GM23338 (cell line): Measurements from ENCODE around the gene EMD. TPM values are rescaled to one million over a fixed set of nuclear protein-coding genes. Genes with fewer than 3 reads are reported as not detected.

Source experiments
- CREB1 ChIP-seq: fragments of 250-450 bp; sonication (Bioruptor Pico); IDR thresholded peaks from 2 replicates; pipeline ENCODE4 v1.5.0; 2020; ENCODE audit warnings: low read depth, mild to moderate bottlenecking, moderate library complexity
- CTCF ChIP-seq, 2 experiments: fragments of 200-600 bp in 1 of 2; sonication (generic) in 1 of 2; conservative IDR thresholded peaks; 2 replicates each; pipeline versions ENCODE4 v1.5.1 to v1.6.1; 2016 to 2017; ENCODE audit warnings: antibody characterized with exemption in 2 of 2, low read depth in 2 of 2, mild to moderate bottlenecking in 2 of 2, moderate library complexity in 1 of 2
- EZH2 ChIP-seq: fragments of 200-600 bp; sonication (generic); IDR thresholded peaks from one replicate; pipeline ENCODE4 v1.8.0; 2017; ENCODE audit warnings: antibody characterized with exemption, mild to moderate bottlenecking, low read depth; ENCODE audit not compliant: unreplicated experiment
- EZH2phosphoT487 ChIP-seq: fragments of 200-600 bp; sonication (generic); IDR thresholded peaks from one replicate; pipeline ENCODE4 v1.8.1; 2018; ENCODE audit warnings: antibody characterized with exemption; ENCODE audit not compliant: unreplicated experiment
- NANOG ChIP-seq: IDR thresholded peaks from 2 replicates; pipeline ENCODE4 v1.6.1; 2016; ENCODE audit warnings: antibody characterized with exemption, borderline replicate concordance
- POLR2AphosphoS5 ChIP-seq: IDR thresholded peaks from 2 replicates; pipeline ENCODE4 v1.6.1; 2016; ENCODE audit warnings: antibody characterized with exemption, low read depth
- ZNF114 ChIP-seq: fragments of 250-450 bp; sonication (Bioruptor Pico); IDR thresholded peaks from 2 replicates; pipeline ENCODE4 v1.5.0; 2020; ENCODE audit warnings: mild to moderate bottlenecking, moderate library complexity
- ZNF331 ChIP-seq: fragments of 250-450 bp; sonication (Bioruptor Pico); IDR thresholded peaks from 2 replicates; pipeline ENCODE4 v1.5.0; 2020; ENCODE audit warnings: low read depth, mild to moderate bottlenecking, moderate library complexity
- polyA plus RNA-seq: library from polyadenylated mRNA; unstranded; fragments of >200 nt; fragmentation: Nextera tagmentation; extraction: Ambion mirVana; gene quantifications from 2 replicates; pipeline ENCODE4 v1.2.1, GENCODE V29; 2016
- total RNA-seq: library from RNA; depleted of rRNA; stranded (reverse); fragments of >200 nt; shearing (Covaris generic); gene quantifications from 2 replicates; pipeline ENCODE4 v1.2.3, GENCODE V29; 2014
- TF ChIP-seq, protein P1 (sequence below): fragments of 250-450 bp; sonication (Bioruptor Pico); IDR thresholded peaks from 2 replicates; pipeline ENCODE4 v1.5.0; 2020; ENCODE audit warnings: mild to moderate bottlenecking, moderate library complexity
- TF ChIP-seq, protein P2 (sequence below): IDR thresholded peaks from one replicate; pipeline ENCODE4 v1.6.1; 2018; ENCODE audit warnings: antibody characterized with exemption; ENCODE audit not compliant: unreplicated experiment

Gene EMD
- total and polyA plus RNA-seq, 2 experiments from 2014 or later: 74.2 to 78.6 TPM

DNA sequence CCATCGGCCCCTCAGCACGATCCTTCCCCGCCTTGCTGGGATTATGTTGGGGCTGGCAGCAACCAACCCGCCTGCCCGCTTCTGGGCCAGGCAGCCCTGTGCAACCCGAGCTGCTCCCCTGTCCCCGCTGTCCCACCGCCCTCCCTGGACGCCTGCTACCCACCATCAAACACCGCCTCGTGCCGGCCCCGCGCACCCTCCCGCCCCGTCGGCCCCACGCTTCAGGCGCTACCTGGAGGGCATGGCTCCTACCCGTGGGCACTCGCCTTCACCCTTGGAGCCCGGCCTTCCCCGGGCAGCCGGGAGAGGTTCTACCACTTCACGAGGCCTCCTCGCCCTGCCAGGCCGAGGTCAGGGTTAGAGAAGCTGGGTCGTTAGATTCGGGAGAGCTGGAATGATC, 46.5 kb upstream of the EMD start (continued):
- TF ChIP-seq, protein P1, sequence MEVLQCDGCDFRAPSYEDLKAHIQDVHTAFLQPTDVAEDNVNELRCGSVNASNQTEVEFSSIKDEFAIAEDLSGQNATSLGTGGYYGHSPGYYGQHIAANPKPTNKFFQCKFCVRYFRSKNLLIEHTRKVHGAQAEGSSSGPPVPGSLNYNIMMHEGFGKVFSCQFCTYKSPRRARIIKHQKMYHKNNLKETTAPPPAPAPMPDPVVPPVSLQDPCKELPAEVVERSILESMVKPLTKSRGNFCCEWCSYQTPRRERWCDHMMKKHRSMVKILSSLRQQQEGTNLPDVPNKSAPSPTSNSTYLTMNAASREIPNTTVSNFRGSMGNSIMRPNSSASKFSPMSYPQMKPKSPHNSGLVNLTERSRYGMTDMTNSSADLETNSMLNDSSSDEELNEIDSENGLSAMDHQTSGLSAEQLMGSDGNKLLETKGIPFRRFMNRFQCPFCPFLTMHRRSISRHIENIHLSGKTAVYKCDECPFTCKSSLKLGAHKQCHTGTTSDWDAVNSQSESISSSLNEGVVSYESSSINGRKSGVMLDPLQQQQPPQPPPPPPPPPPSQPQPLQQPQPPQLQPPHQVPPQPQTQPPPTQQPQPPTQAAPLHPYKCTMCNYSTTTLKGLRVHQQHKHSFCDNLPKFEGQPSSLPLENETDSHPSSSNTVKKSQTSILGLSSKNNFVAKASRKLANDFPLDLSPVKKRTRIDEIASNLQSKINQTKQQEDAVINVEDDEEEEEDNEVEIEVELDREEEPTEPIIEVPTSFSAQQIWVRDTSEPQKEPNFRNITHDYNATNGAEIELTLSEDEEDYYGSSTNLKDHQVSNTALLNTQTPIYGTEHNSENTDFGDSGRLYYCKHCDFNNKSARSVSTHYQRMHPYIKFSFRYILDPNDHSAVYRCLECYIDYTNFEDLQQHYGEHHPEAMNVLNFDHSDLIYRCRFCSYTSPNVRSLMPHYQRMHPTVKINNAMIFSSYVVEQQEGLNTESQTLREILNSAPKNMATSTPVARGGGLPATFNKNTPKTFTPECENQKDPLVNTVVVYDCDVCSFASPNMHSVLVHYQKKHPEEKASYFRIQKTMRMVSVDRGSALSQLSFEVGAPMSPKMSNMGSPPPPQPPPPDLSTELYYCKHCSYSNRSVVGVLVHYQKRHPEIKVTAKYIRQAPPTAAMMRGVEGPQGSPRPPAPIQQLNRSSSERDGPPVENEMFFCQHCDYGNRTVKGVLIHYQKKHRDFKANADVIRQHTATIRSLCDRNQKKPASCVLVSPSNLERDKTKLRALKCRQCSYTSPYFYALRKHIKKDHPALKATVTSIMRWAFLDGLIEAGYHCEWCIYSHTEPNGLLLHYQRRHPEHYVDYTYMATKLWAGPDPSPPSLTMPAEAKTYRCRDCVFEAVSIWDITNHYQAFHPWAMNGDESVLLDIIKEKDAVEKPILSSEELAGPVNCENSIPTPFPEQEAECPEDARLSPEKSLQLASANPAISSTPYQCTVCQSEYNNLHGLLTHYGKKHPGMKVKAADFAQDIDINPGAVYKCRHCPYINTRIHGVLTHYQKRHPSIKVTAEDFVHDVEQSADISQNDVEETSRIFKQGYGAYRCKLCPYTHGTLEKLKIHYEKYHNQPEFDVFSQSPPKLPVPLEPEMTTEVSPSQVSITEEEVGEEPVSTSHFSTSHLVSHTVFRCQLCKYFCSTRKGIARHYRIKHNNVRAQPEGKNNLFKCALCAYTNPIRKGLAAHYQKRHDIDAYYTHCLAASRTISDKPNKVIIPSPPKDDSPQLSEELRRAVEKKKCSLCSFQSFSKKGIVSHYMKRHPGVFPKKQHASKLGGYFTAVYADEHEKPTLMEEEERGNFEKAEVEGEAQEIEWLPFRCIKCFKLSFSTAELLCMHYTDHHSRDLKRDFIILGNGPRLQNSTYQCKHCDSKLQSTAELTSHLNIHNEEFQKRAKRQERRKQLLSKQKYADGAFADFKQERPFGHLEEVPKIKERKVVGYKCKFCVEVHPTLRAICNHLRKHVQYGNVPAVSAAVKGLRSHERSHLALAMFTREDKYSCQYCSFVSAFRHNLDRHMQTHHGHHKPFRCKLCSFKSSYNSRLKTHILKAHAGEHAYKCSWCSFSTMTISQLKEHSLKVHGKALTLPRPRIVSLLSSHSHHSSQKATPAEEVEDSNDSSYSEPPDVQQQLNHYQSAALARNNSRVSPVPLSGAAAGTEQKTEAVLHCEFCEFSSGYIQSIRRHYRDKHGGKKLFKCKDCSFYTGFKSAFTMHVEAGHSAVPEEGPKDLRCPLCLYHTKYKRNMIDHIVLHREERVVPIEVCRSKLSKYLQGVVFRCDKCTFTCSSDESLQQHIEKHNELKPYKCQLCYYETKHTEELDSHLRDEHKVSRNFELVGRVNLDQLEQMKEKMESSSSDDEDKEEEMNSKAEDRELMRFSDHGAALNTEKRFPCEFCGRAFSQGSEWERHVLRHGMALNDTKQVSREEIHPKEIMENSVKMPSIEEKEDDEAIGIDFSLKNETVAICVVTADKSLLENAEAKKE (CRISPR knock-in tag): no peak
- TF ChIP-seq CREB1 (no peak), CTCF (conservative IDR thresholded peaks at IDR 0.05; ENCODE audit: low read depth in 2 of 2) (no peak), EZH2 (no peak), NANOG (no peak), EZH2phosphoT487 (no peak), ZNF114 (CRISPR knock-in tag) (no peak), ZNF331 (CRISPR knock-in tag) (no peak), POLR2AphosphoS5 (no peak)
- TF ChIP-seq, protein P2, sequence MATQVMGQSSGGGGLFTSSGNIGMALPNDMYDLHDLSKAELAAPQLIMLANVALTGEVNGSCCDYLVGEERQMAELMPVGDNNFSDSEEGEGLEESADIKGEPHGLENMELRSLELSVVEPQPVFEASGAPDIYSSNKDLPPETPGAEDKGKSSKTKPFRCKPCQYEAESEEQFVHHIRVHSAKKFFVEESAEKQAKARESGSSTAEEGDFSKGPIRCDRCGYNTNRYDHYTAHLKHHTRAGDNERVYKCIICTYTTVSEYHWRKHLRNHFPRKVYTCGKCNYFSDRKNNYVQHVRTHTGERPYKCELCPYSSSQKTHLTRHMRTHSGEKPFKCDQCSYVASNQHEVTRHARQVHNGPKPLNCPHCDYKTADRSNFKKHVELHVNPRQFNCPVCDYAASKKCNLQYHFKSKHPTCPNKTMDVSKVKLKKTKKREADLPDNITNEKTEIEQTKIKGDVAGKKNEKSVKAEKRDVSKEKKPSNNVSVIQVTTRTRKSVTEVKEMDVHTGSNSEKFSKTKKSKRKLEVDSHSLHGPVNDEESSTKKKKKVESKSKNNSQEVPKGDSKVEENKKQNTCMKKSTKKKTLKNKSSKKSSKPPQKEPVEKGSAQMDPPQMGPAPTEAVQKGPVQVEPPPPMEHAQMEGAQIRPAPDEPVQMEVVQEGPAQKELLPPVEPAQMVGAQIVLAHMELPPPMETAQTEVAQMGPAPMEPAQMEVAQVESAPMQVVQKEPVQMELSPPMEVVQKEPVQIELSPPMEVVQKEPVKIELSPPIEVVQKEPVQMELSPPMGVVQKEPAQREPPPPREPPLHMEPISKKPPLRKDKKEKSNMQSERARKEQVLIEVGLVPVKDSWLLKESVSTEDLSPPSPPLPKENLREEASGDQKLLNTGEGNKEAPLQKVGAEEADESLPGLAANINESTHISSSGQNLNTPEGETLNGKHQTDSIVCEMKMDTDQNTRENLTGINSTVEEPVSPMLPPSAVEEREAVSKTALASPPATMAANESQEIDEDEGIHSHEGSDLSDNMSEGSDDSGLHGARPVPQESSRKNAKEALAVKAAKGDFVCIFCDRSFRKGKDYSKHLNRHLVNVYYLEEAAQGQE: no peak
